Epithelial cell of esophagus (primary cell): ENCODE results near the gene ATAD2B.

Source experiments
- DNase-seq: peaks from one replicate; pipeline ENCODE4 v3.0.0; 2010; ENCODE audit warnings: low read depth
- H3K4me3 ChIP-seq: 2 replicates; pipeline ENCODE4 v1.5.1; 2011; ENCODE audit warnings: mild to moderate bottlenecking, low read length, control low read depth
- CTCF ChIP-seq: IDR thresholded peaks from 2 replicates; pipeline ENCODE4 v1.5.1; 2011; ENCODE audit warnings: low read depth, mild to moderate bottlenecking, low read length, control low read depth, inconsistent platforms; ENCODE audit not compliant: insufficient read depth; ENCODE audit errors: missing control alignments

Gene ATAD2B

GRCh38 chr2:23712756-23713151 lies 214.2 kb downstream of the ATAD2B start:
- TF ChIP-seq CTCF = no peak
- DNase-seq = no peak
- H3K4me3 ChIP-seq = no peak overlapping the region

- no peak for DNase-seq
- TF ChIP-seq CTCF = no peak
- no peak overlapping the region for H3K4me3 ChIP-seq
These were observed 214.8 kb downstream of the ATAD2B start for GRCh38 chr2:23711979-23712755.

GRCh38 chr2:23709311-23709710 lies 217.6 kb downstream of the ATAD2B start:
- H3K4me3 ChIP-seq = no peak overlapping the region
- no peak for TF ChIP-seq CTCF
- no peak for DNase-seq

- H3K4me3 ChIP-seq = no peak overlapping the region
- no peak for TF ChIP-seq CTCF
- DNase-seq = no peak
These were observed 218.2 kb downstream of the ATAD2B start for GRCh38 chr2:23708771-23709170.

GRCh38 chr2:23707096-23707495 lies 219.8 kb downstream of the ATAD2B start:
- TF ChIP-seq CTCF = no peak
- H3K4me3 ChIP-seq = no peak overlapping the region
- no peak for DNase-seq

GRCh38 chr2:23706613-23707078 lies 220.3 kb downstream of the ATAD2B start:
- no peak for DNase-seq
- TF ChIP-seq CTCF = no peak

More at GRCh38 chr2:23706613-23707078, 220.3 kb downstream of the ATAD2B start:
- no peak overlapping the region for H3K4me3 ChIP-seq
